ENCODE data around the gene GTPBP8. TPM values are rescaled to one million over a fixed set of nuclear protein-coding genes. Genes with fewer than 3 reads are reported as not detected.
A peak's percentile ranks its signal among the peaks of the same experiment; 100 is the strongest.

The GTPBP8 gene
- total RNA-seq, 6 donors from 2014 or later: 5.8 to 36.6 (median 14.4) TPM

DNA sequence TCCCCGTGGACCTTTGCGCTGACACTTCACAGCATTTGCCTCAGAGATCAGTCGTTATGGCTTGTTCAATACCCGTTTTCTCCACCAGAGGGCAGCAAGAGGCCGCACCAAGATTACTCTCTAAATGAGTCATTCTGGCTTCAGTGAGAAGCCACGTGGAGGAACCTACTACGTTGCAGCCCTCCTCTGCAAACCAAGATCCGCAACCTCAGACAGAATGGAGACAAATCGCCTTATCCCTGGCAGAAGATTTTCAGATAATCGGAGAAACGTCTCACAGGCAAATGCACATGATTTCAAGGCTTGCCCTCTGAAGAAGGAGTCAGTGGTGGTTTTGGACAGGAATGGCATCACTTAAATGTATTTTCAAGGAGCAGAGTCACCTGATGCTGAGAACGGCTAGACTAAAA lies 60.5 kb downstream of the GTPBP8 start:
- H3K9me3 ChIP-seq: no peaks in the 10 kb centered on the region
- peaks cover 7 to 35% (median 25%) of the 10 kb centered on the region in 4 donors for H3K4me1 ChIP-seq
- WGBS, 2 donors: 9 to 10% methylated on average over 8 to 12 of the region's 12 CpGs
- no peaks in the 10 kb centered on the region for H3K27me3 ChIP-seq
- ATAC-seq (ENCODE audit: low FRiP score in 2 of 2): peak; percentile 94 to 98
- no peak overlapping the region for H3K4me3 ChIP-seq
- DNase-seq: peak in 1 of 2 donors; percentile 85
- H3K36me3 ChIP-seq: no peaks in the 10 kb centered on the region
- no peak for TF ChIP-seq POLR2A (IDR thresholded peaks at IDR 0.05)
- TF ChIP-seq, protein P1, sequence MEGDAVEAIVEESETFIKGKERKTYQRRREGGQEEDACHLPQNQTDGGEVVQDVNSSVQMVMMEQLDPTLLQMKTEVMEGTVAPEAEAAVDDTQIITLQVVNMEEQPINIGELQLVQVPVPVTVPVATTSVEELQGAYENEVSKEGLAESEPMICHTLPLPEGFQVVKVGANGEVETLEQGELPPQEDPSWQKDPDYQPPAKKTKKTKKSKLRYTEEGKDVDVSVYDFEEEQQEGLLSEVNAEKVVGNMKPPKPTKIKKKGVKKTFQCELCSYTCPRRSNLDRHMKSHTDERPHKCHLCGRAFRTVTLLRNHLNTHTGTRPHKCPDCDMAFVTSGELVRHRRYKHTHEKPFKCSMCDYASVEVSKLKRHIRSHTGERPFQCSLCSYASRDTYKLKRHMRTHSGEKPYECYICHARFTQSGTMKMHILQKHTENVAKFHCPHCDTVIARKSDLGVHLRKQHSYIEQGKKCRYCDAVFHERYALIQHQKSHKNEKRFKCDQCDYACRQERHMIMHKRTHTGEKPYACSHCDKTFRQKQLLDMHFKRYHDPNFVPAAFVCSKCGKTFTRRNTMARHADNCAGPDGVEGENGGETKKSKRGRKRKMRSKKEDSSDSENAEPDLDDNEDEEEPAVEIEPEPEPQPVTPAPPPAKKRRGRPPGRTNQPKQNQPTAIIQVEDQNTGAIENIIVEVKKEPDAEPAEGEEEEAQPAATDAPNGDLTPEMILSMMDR (IDR thresholded peaks at IDR 0.05): peak; percentile 87 to 97 (median 95)
- no peak overlapping the region for H3K27ac ChIP-seq

Other genes starting within 250 kb of the GTPBP8 start
- not detected for gene CD200R1L, start 144.1 kb upstream of the GTPBP8 start, total RNA-seq
- gene CD200R1, start 15.9 kb upstream of the GTPBP8 start, total RNA-seq: 1 to 10 TPM in 3 of 6 donors, under 1 TPM in 2, not detected in 1; under 0.01 to 2.5 (median 1.1) TPM
- gene BOC, start 220.6 kb downstream of the GTPBP8 start, total RNA-seq: 10 to 100 TPM in 1 of 6 donors, 1 to 10 TPM in 5; 2.6 to 18.3 (median 4.5) TPM